NOMO-1 treated with dmso at 0.1 percent for 144 hours (cell line): ENCODE data around the gene TSPAN31.
"Not testable (repeated sequence)": the region's sequence is repeated elsewhere in the genome, so short reads cannot be mapped to it uniquely, and the experiment has no call there.

ENCODE experiments used
- DNase-seq: peaks from one replicate; lab custom pipeline; 2025; ENCODE audit not compliant: unreplicated experiment; lab: John Stamatoyannopoulos, UW

TSPAN31 gene

GRCh38 chr12:57744777-57745484, at the start of gene TSPAN31:
Gene TSPAN31 (plus strand): TSS chr12:57745039. CDS start chr12:57745155, 116 bp downstream.
- peak; percentile 97 for DNase-seq

GRCh38 chr12:57695770-57696432, 48.9 kb upstream of the TSPAN31 start:
- no peak for DNase-seq

GRCh38 chr12:57697076-57697475, 47.8 kb upstream of the TSPAN31 start:
- no peak for DNase-seq

GRCh38 chr12:57698414-57698813, 46.4 kb upstream of the TSPAN31 start:
- DNase-seq: no peak

GRCh38 chr12:57700317-57700716, 44.5 kb upstream of the TSPAN31 start:
- DNase-seq: no peak

GRCh38 chr12:57707250-57707649, 37.6 kb upstream of the TSPAN31 start:
- DNase-seq: no peak

GRCh38 chr12:57708296-57708695, 36.5 kb upstream of the TSPAN31 start:
- no peak for DNase-seq

GRCh38 chr12:57712701-57713100, 32.1 kb upstream of the TSPAN31 start:
- DNase-seq: no peak

GRCh38 chr12:57713209-57713608, 31.6 kb upstream of the TSPAN31 start:
- DNase-seq: no peak

GRCh38 chr12:57715036-57715748, 29.6 kb upstream of the TSPAN31 start:
- not testable (repeated sequence) for DNase-seq

GRCh38 chr12:57715786-57716185, 29.1 kb upstream of the TSPAN31 start:
- no peak for DNase-seq

- DNase-seq: no peak
These were observed 28.5 kb upstream of the TSPAN31 start for GRCh38 chr12:57716305-57716704.

- DNase-seq: no peak
These were observed 27.7 kb upstream of the TSPAN31 start for GRCh38 chr12:57717131-57717530.

- DNase-seq: no peak
These were observed 26.8 kb upstream of the TSPAN31 start for GRCh38 chr12:57717846-57718640.

- no peak for DNase-seq
These were observed 26.0 kb upstream of the TSPAN31 start for GRCh38 chr12:57718641-57719528.

- DNase-seq: no peak
These were observed 24.8 kb upstream of the TSPAN31 start for GRCh38 chr12:57719777-57720605.

- no peak for DNase-seq
These were observed 23.9 kb upstream of the TSPAN31 start for GRCh38 chr12:57720606-57721595.
